ENCODE measurements around the gene TMEM208.

GRCh38 chr16:67265834-67266233, 38.9 kb downstream of the TMEM208 start:
- TF ChIP-seq CTCF (IDR thresholded peaks at IDR 0.05; ENCODE audit: insufficient read depth, low read depth, low read length), result no peak
- TF ChIP-seq EZH2 (IDR thresholded peaks at IDR 0.05; ENCODE audit: insufficient read depth, low read length), result no peak
